Mesothelial cell of epicardium (in vitro differentiated cells): Measurements from ENCODE around the gene ZNF581. TPM values are rescaled to one million over a fixed set of nuclear protein-coding genes. Genes with fewer than 3 reads are reported as not detected.

Experiments used
- DNase-seq, 2 experiments: peaks; one replicate each; pipeline ENCODE4 v3.0.0; 2021; ENCODE audit warnings: low spot score in 2 of 2; ENCODE audit not compliant: unreplicated experiment in 2 of 2
- H3K27ac Mint-ChIP-seq: 2 replicates; pipeline ENCODE4 v1.8.0; 2021; ENCODE audit warnings: mixed read lengths
- H3K27me3 Mint-ChIP-seq: 2 replicates; pipeline ENCODE4 v1.8.0; 2021; ENCODE audit warnings: low read depth, mixed read lengths
- H3K36me3 Mint-ChIP-seq: 2 replicates; pipeline ENCODE4 v1.8.0; 2021; ENCODE audit warnings: mixed read lengths
- H3K4me1 Mint-ChIP-seq: 2 replicates; pipeline ENCODE4 v1.8.0; 2021; ENCODE audit warnings: mixed read lengths
- H3K4me3 Mint-ChIP-seq: 2 replicates; pipeline ENCODE4 v1.8.0; 2021; ENCODE audit warnings: mild to moderate bottlenecking, moderate library complexity, mixed read lengths
- H3K9me3 Mint-ChIP-seq: 2 replicates; pipeline ENCODE4 v1.8.0; 2021; ENCODE audit warnings: mixed read lengths
- CTCF ChIP-seq: fragments of 200-600 bp; sonication (generic); IDR thresholded peaks from one replicate; pipeline ENCODE4 v1.5.0; 2021; ENCODE audit warnings: antibody characterized with exemption; ENCODE audit not compliant: unreplicated experiment
- total RNA-seq: library from RNA; stranded (reverse); gene quantifications from 3 replicates; pipeline ENCODE4 v1.2.1, GENCODE V29; 2021

The ZNF581 gene
- total RNA-seq, 1 donor from 2014 or later = 42.6 TPM

GRCh38 chr19:55625004-55625326 lies 18.5 kb upstream of the ZNF581 start:
- peaks cover 9% of the 10 kb centered on the region for H3K36me3 Mint-ChIP-seq
- no peaks in the 10 kb centered on the region for H3K9me3 Mint-ChIP-seq
- DNase-seq = no peak
- H3K27ac Mint-ChIP-seq = peak overlapping the region; percentile 99
- peaks cover 14% of the 10 kb centered on the region for H3K4me1 Mint-ChIP-seq
- no peaks in the 10 kb centered on the region for H3K27me3 Mint-ChIP-seq
- peak overlapping the region; percentile 88 for H3K4me3 Mint-ChIP-seq
- no peak for TF ChIP-seq CTCF

- TF ChIP-seq CTCF = no peak
- Mint-ChIP-seq H3K4me1 (peaks cover 14% of the 10 kb centered on the region), H3K36me3 (peaks cover 4% of the 10 kb centered on the region), H3K27me3 (no peaks in the 10 kb centered on the region), H3K4me3 (no peak overlapping the region), H3K9me3 (no peaks in the 10 kb centered on the region), H3K27ac (no peak overlapping the region)
- DNase-seq = no peak
Measured at GRCh38 chr19:55626350-55626749, 17.1 kb upstream of the ZNF581 start.

- no peaks in the 10 kb centered on the region for H3K9me3 Mint-ChIP-seq
- peak in 1 of 2 experiments; percentile 90 for DNase-seq
- H3K4me3 Mint-ChIP-seq = no peak overlapping the region
- H3K4me1 Mint-ChIP-seq = peaks cover 27% of the 10 kb centered on the region
- H3K27me3 Mint-ChIP-seq = no peaks in the 10 kb centered on the region
- H3K27ac Mint-ChIP-seq = peak overlapping the region; percentile 45
- peak; percentile 96 for TF ChIP-seq CTCF
- no peaks in the 10 kb centered on the region for H3K36me3 Mint-ChIP-seq
Measured at GRCh38 chr19:55632463-55632834, 11.0 kb upstream of the ZNF581 start.

GRCh38 chr19:55633861-55634260 lies 9.6 kb upstream of the ZNF581 start:
- Mint-ChIP-seq H3K36me3 (peaks cover 5% of the 10 kb centered on the region), H3K9me3 (no peaks in the 10 kb centered on the region), H3K27ac (no peak overlapping the region), H3K27me3 (no peaks in the 10 kb centered on the region), H3K4me1 (peaks cover 32% of the 10 kb centered on the region), H3K4me3 (no peak overlapping the region)
- DNase-seq = no peak
- no peak for TF ChIP-seq CTCF

- Mint-ChIP-seq H3K4me3 (peak overlapping the region; percentile 99), H3K4me1 (peaks cover 35% of the 10 kb centered on the region), H3K27me3 (no peaks in the 10 kb centered on the region), H3K36me3 (peaks cover 7% of the 10 kb centered on the region), H3K27ac (peak overlapping the region; percentile 100), H3K9me3 (no peaks in the 10 kb centered on the region)
- no peak for TF ChIP-seq CTCF
- no peak for DNase-seq
Measured at GRCh38 chr19:55635334-55635717, 8.1 kb upstream of the ZNF581 start.

GRCh38 chr19:55635856-55636440 lies 7.5 kb upstream of the ZNF581 start:
- no peaks in the 10 kb centered on the region for H3K9me3 Mint-ChIP-seq
- H3K4me1 Mint-ChIP-seq = peaks cover 38% of the 10 kb centered on the region
- no peak for DNase-seq
- no peaks in the 10 kb centered on the region for H3K27me3 Mint-ChIP-seq
- peaks cover 7% of the 10 kb centered on the region for H3K36me3 Mint-ChIP-seq
- no peak for TF ChIP-seq CTCF
- peak overlapping the region; percentile 99 for H3K4me3 Mint-ChIP-seq
- peak overlapping the region; percentile 100 for H3K27ac Mint-ChIP-seq
